Fibroblast of mammary gland (primary cell): ENCODE measurements around the gene CLIP4.

Experiments used
- DNase-seq: peaks from one replicate; pipeline ENCODE4 v3.0.0-alpha.2; 2010; ENCODE audit warnings: low read depth
- H3K4me3 ChIP-seq: 2 replicates; pipeline ENCODE4 v1.5.1; 2011; ENCODE audit warnings: low read depth, mild to moderate bottlenecking, low read length, moderate library complexity; ENCODE audit not compliant: control insufficient read depth
- CTCF ChIP-seq: conservative IDR thresholded peaks from 2 replicates; pipeline ENCODE4 v1.5.1; 2011; ENCODE audit warnings: low read depth, low read length, inconsistent platforms; ENCODE audit not compliant: control insufficient read depth, insufficient read depth

Gene CLIP4

GRCh38 chr2:29220506-29221270 lies 105.5 kb downstream of the CLIP4 start:
- DNase-seq = no peak
- no peak for TF ChIP-seq CTCF
- H3K4me3 ChIP-seq = no peak overlapping the region

GRCh38 chr2:29222381-29223179 lies 107.4 kb downstream of the CLIP4 start:
- TF ChIP-seq CTCF = no peak
- DNase-seq = no peak
- H3K4me3 ChIP-seq = no peak overlapping the region

GRCh38 chr2:29223257-29223656 lies 108.0 kb downstream of the CLIP4 start:
- no peak for TF ChIP-seq CTCF
- no peak overlapping the region for H3K4me3 ChIP-seq
- no peak for DNase-seq

- no peak for TF ChIP-seq CTCF
- peak; percentile 90 for DNase-seq
Measured at GRCh38 chr2:29223851-29224692, 108.9 kb downstream of the CLIP4 start.

GRCh38 chr2:29224693-29225551 lies 109.7 kb downstream of the CLIP4 start:
- H3K4me3 ChIP-seq = no peak overlapping the region
- no peak for DNase-seq
- no peak for TF ChIP-seq CTCF

More at GRCh38 chr2:29223851-29224692, 108.9 kb downstream of the CLIP4 start:
- H3K4me3 ChIP-seq = no peak overlapping the region
